Natural killer cell (primary cell): Measurements from ENCODE around the gene OPA3. TPM values are rescaled to one million over a fixed set of nuclear protein-coding genes. Genes with fewer than 3 reads are reported as not detected.

Experiments used
- ATAC-seq, 3 donors: fragments of 150-1000 bp in 2 of 3; fragments of 200-7000 bp in 1 of 3; cut with Tn5 transposase; 1 replicate in 1 of 3; 2 replicates in 2 of 3; pipeline ENCODE4 v1.10.0; 2021; ENCODE audit warnings: mild to moderate bottlenecking in 2 of 3, moderate library complexity in 2 of 3
- DNase-seq, 2 donors: peaks; one replicate each; pipeline versions ENCODE4 v3.0.0 to v3.0.0-alpha.2; 2013 to 2021; ENCODE audit warnings: mixed read lengths in 1 of 2
- H3K27ac ChIP-seq: one replicate; pipeline ENCODE4 v1.5.1; 2013; ENCODE audit warnings: mild to moderate bottlenecking, low read length
- H3K27me3 ChIP-seq: one replicate; pipeline ENCODE4 v1.6.1; 2013; ENCODE audit warnings: low read length; ENCODE audit not compliant: control insufficient read depth, insufficient read depth
- H3K36me3 ChIP-seq: one replicate; pipeline ENCODE4 v1.6.1; 2013; ENCODE audit warnings: low read length; ENCODE audit not compliant: control insufficient read depth, insufficient read depth
- H3K4me1 ChIP-seq: one replicate; pipeline ENCODE4 v1.6.1; 2013; ENCODE audit warnings: low read length; ENCODE audit not compliant: control insufficient read depth, insufficient read depth
- H3K4me3 ChIP-seq: one replicate; pipeline ENCODE4 v1.5.1; 2013; ENCODE audit warnings: low read length
- H3K9me3 ChIP-seq: one replicate; pipeline ENCODE4 v1.6.1; 2013; ENCODE audit warnings: low read length; ENCODE audit not compliant: control insufficient read depth, insufficient read depth
- H3K27ac Mint-ChIP-seq, 2 donors: one replicate each; pipeline ENCODE4 v1.8.0; 2022; ENCODE audit warnings: mild to moderate bottlenecking in 2 of 2, mixed read lengths in 2 of 2, moderate library complexity in 1 of 2
- H3K27me3 Mint-ChIP-seq, 2 donors: one replicate each; pipeline ENCODE4 v1.8.0; 2022; ENCODE audit warnings: low read depth in 2 of 2, mixed read lengths in 2 of 2
- H3K36me3 Mint-ChIP-seq: one replicate; pipeline ENCODE4 v1.8.0; 2022; ENCODE audit warnings: mixed read lengths
- H3K4me1 Mint-ChIP-seq, 2 donors: one replicate each; pipeline ENCODE4 v1.8.0; 2022; ENCODE audit warnings: mixed read lengths in 2 of 2
- H3K4me3 Mint-ChIP-seq: one replicate; pipeline ENCODE4 v1.8.0; 2022; ENCODE audit warnings: mild to moderate bottlenecking, moderate library complexity, mixed read lengths
- H3K9me3 Mint-ChIP-seq, 2 donors: one replicate each; pipeline ENCODE4 v1.8.0; 2022; ENCODE audit warnings: mixed read lengths in 2 of 2
- WGBS: methylation state at CpG from one replicate; pipeline ENCODE4 v1.1.7; 2013; ENCODE audit warnings: missing lambda C conversion rate; ENCODE audit not compliant: insufficient coverage; 5-methylcytosine and 5-hydroxymethylcytosine counted together
- intact Hi-C: fragments of 100-400 bp; cut with micrococcal nuclease; formaldehyde crosslinking; loops from one replicate; pipeline ENCODE4 v1.14.2; 2022
- total RNA-seq, 4 donors: library from RNA; stranded (reverse); fragments of 120-200 nt in 1 of 4; gene quantifications; one replicate each; pipeline versions ENCODE4 v1.2.3 to v1.2.4, GENCODE V29; 2013 to 2022
- TF ChIP-seq, protein P1 (sequence below): fragments of 200-600 bp; IDR thresholded peaks from one replicate; pipeline ENCODE4 v1.8.0; 2022; ENCODE audit warnings: antibody characterized with exemption

Gene OPA3
- total RNA-seq, 3 donors from 2014 or later (not counting 1 experiment from before 2014, with no cell fraction given), result 8.2 to 10.4 (median 9.0) TPM

DNA sequence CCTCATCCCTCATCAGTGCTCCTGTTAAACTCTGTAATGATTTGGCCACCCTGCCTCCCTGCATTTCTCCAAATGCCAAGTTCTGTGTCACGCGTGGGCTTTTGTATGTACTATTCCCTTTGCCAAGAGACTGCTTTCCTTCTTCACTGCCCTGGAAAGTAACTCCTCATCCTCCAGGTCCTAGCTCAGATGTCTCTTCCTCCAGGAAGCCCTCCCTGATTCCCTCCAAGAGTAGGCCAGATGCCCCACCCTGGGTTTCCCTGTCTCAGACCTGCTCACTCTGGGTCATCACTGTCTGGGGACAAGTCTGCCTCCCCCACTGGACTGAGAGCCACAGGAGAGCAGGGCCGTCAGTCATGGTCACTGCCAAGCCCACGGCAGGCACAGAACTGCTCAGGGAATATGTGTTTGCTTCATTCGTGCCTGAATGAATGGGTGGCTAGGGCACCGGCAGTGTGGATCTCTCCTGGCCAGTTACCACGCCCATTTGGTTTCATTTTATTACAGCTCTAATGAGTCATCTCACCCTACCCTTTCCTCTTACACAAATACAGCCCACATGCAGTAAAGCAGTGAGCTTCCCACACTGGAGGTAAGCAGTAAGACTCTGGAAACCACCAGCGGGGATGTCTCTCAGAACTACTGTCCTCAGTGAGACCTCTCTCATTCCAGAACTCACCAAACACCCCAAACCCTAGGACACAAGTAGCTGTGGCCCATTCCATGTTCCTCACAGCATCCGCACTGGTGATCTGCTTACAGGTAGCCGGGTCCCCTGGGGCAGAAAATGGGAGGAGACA lies 29.5 kb upstream of the OPA3 start:
- Mint-ChIP-seq H3K27me3 (no peaks in the 10 kb centered on the region), H3K4me3 (peak overlapping the region; percentile 31), H3K9me3 (no peaks in the 10 kb centered on the region), H3K27ac (peak overlapping the region; percentile 84 to 88), H3K4me1 (peaks cover 10 to 12% of the 10 kb centered on the region in 2 donors), H3K36me3 (peaks cover 15% of the 10 kb centered on the region)
- peak; percentile 69 to 80 (median 80) for ATAC-seq
- Histone ChIP-seq H3K4me1 (peaks cover 11% of the 10 kb centered on the region), H3K36me3 (peaks cover 61% of the 10 kb centered on the region), H3K27ac (peak overlapping the region; percentile 58), H3K9me3 (no peaks in the 10 kb centered on the region), H3K27me3 (no peaks in the 10 kb centered on the region), H3K4me3 (no peak overlapping the region)
- intact Hi-C loops, result no loop called here
- 66% methylated on average over 10 of the region's 10 CpGs for WGBS
- peak in 1 of 2 donors; percentile 52 for DNase-seq
- TF ChIP-seq, protein P1, sequence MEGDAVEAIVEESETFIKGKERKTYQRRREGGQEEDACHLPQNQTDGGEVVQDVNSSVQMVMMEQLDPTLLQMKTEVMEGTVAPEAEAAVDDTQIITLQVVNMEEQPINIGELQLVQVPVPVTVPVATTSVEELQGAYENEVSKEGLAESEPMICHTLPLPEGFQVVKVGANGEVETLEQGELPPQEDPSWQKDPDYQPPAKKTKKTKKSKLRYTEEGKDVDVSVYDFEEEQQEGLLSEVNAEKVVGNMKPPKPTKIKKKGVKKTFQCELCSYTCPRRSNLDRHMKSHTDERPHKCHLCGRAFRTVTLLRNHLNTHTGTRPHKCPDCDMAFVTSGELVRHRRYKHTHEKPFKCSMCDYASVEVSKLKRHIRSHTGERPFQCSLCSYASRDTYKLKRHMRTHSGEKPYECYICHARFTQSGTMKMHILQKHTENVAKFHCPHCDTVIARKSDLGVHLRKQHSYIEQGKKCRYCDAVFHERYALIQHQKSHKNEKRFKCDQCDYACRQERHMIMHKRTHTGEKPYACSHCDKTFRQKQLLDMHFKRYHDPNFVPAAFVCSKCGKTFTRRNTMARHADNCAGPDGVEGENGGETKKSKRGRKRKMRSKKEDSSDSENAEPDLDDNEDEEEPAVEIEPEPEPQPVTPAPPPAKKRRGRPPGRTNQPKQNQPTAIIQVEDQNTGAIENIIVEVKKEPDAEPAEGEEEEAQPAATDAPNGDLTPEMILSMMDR, result no peak

DNA sequence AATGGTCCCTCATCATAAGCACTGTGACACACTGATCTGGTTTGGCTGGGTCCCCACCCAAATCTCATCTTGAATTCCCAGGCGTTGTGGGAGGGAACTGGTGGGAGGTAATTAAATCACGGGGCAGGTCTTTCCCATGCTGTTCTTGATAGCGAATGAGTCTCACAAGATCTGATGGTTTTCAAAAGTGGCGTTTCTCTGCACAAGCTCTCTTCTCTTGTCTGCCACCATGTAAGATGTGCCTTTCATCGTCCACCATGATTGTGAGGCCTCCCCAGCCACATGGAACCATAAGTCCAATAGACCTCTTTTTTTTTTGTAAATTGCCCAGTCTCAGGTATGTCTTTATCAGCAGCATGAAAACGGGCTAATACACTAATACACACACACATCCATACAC lies 24.3 kb upstream of the OPA3 start:
- H3K4me1 Mint-ChIP-seq, result peaks cover 2 to 13% of the 10 kb centered on the region in 2 donors
- Histone ChIP-seq H3K4me3 (no peak overlapping the region), H3K4me1 (peaks cover 12% of the 10 kb centered on the region), H3K9me3 (no peaks in the 10 kb centered on the region), H3K27ac (no peak overlapping the region), H3K36me3 (peaks cover 30% of the 10 kb centered on the region), H3K27me3 (no peaks in the 10 kb centered on the region)
- peaks cover 13% of the 10 kb centered on the region for H3K36me3 Mint-ChIP-seq
- peak overlapping the region; percentile 35 to 77 for H3K27ac Mint-ChIP-seq
- 97% methylated on average over 6 of the region's 6 CpGs for WGBS
- H3K27me3 Mint-ChIP-seq, result no peaks in the 10 kb centered on the region
- H3K4me3 Mint-ChIP-seq, result no peak overlapping the region
- ATAC-seq, result no peak
- DNase-seq, result no peak
- TF ChIP-seq, protein P1, result no peak
- H3K9me3 Mint-ChIP-seq, result no peaks in the 10 kb centered on the region
- intact Hi-C loops, result loop anchor here (5.0 kb wide), 1 partner anchor 73 kb away; no protein-coding TSS in a partner anchor

DNA sequence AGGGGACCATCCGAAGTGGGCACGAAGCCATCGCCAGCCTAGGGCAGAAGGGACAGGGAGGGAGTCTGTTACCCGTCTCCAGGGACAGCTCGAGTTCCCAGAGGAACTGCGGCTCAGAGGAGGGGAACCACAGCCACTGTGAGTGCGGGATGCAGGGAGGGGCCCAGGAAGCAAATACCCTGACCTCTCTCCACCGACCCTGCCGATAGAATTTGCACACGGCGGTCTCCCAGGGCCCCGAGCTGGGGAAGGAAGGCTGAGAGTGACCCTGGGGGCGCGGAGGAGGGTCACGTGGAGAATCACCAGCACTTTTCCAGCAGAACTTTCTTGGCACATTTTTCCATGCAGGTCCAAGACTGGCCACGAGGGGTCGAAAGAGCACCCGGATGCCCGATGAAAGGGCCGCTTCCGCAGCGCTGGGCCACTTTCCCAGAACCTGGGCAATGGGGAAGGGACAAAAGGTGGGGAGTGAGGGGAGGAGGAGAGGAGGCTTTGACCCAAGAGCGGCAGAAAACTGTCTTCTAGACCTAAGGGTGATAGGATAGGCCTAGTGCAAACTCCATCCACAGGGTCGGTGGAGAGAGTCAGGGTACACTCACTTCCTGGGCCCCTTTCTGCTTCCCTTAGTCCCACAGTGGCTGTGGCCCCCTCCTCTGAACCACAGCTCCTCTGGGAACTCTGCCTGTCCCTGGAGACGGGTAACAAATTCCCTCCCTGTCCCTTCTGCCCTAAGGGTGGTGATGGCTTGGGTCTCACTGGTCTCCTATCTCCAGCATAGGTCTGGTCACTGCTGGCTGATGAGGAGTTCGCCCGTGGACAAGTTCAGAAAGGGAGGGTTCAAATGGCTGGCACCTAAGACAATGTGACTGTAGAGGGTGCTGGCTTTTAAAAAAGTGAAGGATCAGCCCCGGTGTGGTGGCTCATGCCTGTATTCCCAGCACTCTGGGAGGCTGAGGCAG lies 22.7 kb upstream of the OPA3 start:
- H3K27ac ChIP-seq, result no peak overlapping the region
- Mint-ChIP-seq H3K27me3 (peaks cover 11 to 13% of the 10 kb centered on the region in 2 donors), H3K36me3 (peaks cover 10% of the 10 kb centered on the region), H3K27ac (peak overlapping the region in 1 of 2 donors; percentile 86), H3K4me1 (peaks cover 5 to 12% of the 10 kb centered on the region in 2 donors), H3K4me3 (no peak overlapping the region), H3K9me3 (no peaks in the 10 kb centered on the region)
- ATAC-seq, result peak in 2 of 3 donors; percentile 73 to 81
- TF ChIP-seq, protein P1, result peak; percentile 84
- peaks cover 11% of the 10 kb centered on the region for H3K4me1 ChIP-seq
- no peak overlapping the region for H3K4me3 ChIP-seq
- intact Hi-C loops, result loop anchor here (1.0 to 5.0 kb wide), 2 partner anchors 36 to 75 kb away; no protein-coding TSS in a partner anchor
- peaks cover 15% of the 10 kb centered on the region for H3K36me3 ChIP-seq
- H3K27me3 ChIP-seq, result peaks cover 4% of the 10 kb centered on the region
- 25% methylated on average over 28 of the region's 28 CpGs for WGBS
- peak; percentile 43 to 71 for DNase-seq
- H3K9me3 ChIP-seq, result no peaks in the 10 kb centered on the region
